Nephron progenitor cell (in vitro differentiated cells): ENCODE results near the gene JAK1.

Experiments used
- DNase-seq: peaks from one replicate; pipeline ENCODE4 v3.0.0; 2021
- H3K27ac Mint-ChIP-seq: 2 replicates; pipeline ENCODE4 v1.8.0; 2021; ENCODE audit warnings: mild to moderate bottlenecking, moderate library complexity, mixed read lengths
- H3K27me3 Mint-ChIP-seq: 2 replicates; pipeline ENCODE4 v1.8.0; 2021; ENCODE audit warnings: mild to moderate bottlenecking, low read depth, mixed read lengths; ENCODE audit not compliant: poor library complexity
- H3K36me3 Mint-ChIP-seq: 2 replicates; pipeline ENCODE4 v1.8.0; 2021; ENCODE audit warnings: low read depth, mixed read lengths
- H3K4me1 Mint-ChIP-seq: 2 replicates; pipeline ENCODE4 v1.8.0; 2021; ENCODE audit warnings: mixed read lengths
- H3K4me3 Mint-ChIP-seq: 2 replicates; pipeline ENCODE4 v1.8.0; 2021; ENCODE audit warnings: mild to moderate bottlenecking, moderate library complexity, mixed read lengths
- H3K9me3 Mint-ChIP-seq: 2 replicates; pipeline ENCODE4 v1.8.0; 2021; ENCODE audit warnings: mild to moderate bottlenecking, moderate library complexity, mixed read lengths
- CTCF ChIP-seq: fragments of 200-600 bp; sonication (generic); IDR thresholded peaks from 2 replicates; pipeline ENCODE4 v1.5.0; 2021; ENCODE audit warnings: antibody characterized with exemption

Gene JAK1

GRCh38 chr1:64966158-64966971 lies at the start of gene JAK1:
Gene JAK1 (minus strand): TSS chr1:64966549. CDS start chr1:64886264, 80,285 bp downstream.
- H3K36me3 Mint-ChIP-seq: no peaks in the 10 kb centered on the region
- peaks cover 31% of the 10 kb centered on the region for H3K4me1 Mint-ChIP-seq
- H3K27me3 Mint-ChIP-seq: peaks cover 33% of the 10 kb centered on the region
- H3K9me3 Mint-ChIP-seq: no peaks in the 10 kb centered on the region
- H3K4me3 Mint-ChIP-seq: peak within 1 kb of the TSS; percentile 89
- peak within 1 kb of the TSS; percentile 17 for H3K27ac Mint-ChIP-seq
- TF ChIP-seq CTCF: no peak
- peak; percentile 94 for DNase-seq

- Mint-ChIP-seq H3K36me3 (no peaks in the 10 kb centered on the region), H3K9me3 (peaks cover 10% of the 10 kb centered on the region), H3K27ac (no peak overlapping the region), H3K4me1 (no peaks in the 10 kb centered on the region), H3K4me3 (no peak overlapping the region), H3K27me3 (peaks cover 8% of the 10 kb centered on the region)
- no peak for TF ChIP-seq CTCF
- DNase-seq: no peak
Observed at GRCh38 chr1:65014321-65014720, 48.0 kb upstream of the JAK1 start.

GRCh38 chr1:65011983-65012382 lies 45.6 kb upstream of the JAK1 start:
- H3K9me3 Mint-ChIP-seq: peaks cover 10% of the 10 kb centered on the region
- H3K27me3 Mint-ChIP-seq: peaks cover 19% of the 10 kb centered on the region
- DNase-seq: no peak
- H3K4me3 Mint-ChIP-seq: no peak overlapping the region
- H3K36me3 Mint-ChIP-seq: no peaks in the 10 kb centered on the region
- TF ChIP-seq CTCF: no peak
- H3K27ac Mint-ChIP-seq: no peak overlapping the region
- H3K4me1 Mint-ChIP-seq: no peaks in the 10 kb centered on the region

- DNase-seq: no peak
- TF ChIP-seq CTCF: no peak
- Mint-ChIP-seq H3K27me3 (peaks cover 39% of the 10 kb centered on the region), H3K9me3 (peaks cover 10% of the 10 kb centered on the region), H3K27ac (no peak overlapping the region), H3K4me3 (no peak overlapping the region), H3K4me1 (no peaks in the 10 kb centered on the region), H3K36me3 (no peaks in the 10 kb centered on the region)
Observed at GRCh38 chr1:65009724-65010420, 43.5 kb upstream of the JAK1 start.

- no peak for TF ChIP-seq CTCF
Observed at GRCh38 chr1:65009176-65009575, 42.8 kb upstream of the JAK1 start.

More at GRCh38 chr1:65009176-65009575, 42.8 kb upstream of the JAK1 start:
- Mint-ChIP-seq H3K27ac (no peak overlapping the region), H3K4me1 (no peaks in the 10 kb centered on the region), H3K27me3 (peaks cover 46% of the 10 kb centered on the region), H3K9me3 (peaks cover 11% of the 10 kb centered on the region), H3K4me3 (no peak overlapping the region), H3K36me3 (no peaks in the 10 kb centered on the region)
- no peak for DNase-seq
